Neural progenitor cell (in vitro differentiated cells): ENCODE results near the gene CSF2.

Experiments
- EZH2 ChIP-seq: fragments of 200-600 bp; sonication (generic); IDR thresholded peaks from 2 replicates; pipeline ENCODE4 v1.6.1; 2017; ENCODE audit warnings: antibody characterized with exemption, mild to moderate bottlenecking, moderate library complexity
- EZH2phosphoT487 ChIP-seq: fragments of 200-600 bp; sonication (generic); IDR thresholded peaks from 2 replicates; pipeline ENCODE4 v1.6.1; 2017; ENCODE audit warnings: antibody characterized with exemption
- TF ChIP-seq, protein P1 (sequence below): fragments of 200-600 bp; sonication (generic); IDR thresholded peaks from 2 replicates; pipeline ENCODE4 v1.5.1; 2017; ENCODE audit warnings: antibody characterized with exemption, mild to moderate bottlenecking

DNA sequence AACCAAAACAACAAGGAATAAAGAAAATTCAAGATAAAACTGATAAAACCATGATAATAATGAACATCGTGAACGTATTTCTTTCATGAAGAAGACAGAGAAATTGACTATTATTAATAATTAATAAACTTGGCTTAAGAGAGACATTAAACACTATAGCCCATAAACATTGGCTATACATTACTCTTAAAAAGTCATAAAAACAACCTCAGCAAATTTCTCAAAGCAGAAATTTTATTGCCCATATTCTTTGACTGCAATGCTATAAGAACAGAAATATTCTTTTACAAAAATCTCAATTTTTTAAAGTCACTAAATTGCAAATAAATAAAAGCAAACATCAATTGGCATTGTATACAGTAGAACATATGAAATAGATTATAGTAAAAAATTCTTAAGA is 42.5 kb downstream of the CSF2 start:
- TF ChIP-seq EZH2 (no peak), EZH2phosphoT487 (no peak)
- TF ChIP-seq, protein P1, sequence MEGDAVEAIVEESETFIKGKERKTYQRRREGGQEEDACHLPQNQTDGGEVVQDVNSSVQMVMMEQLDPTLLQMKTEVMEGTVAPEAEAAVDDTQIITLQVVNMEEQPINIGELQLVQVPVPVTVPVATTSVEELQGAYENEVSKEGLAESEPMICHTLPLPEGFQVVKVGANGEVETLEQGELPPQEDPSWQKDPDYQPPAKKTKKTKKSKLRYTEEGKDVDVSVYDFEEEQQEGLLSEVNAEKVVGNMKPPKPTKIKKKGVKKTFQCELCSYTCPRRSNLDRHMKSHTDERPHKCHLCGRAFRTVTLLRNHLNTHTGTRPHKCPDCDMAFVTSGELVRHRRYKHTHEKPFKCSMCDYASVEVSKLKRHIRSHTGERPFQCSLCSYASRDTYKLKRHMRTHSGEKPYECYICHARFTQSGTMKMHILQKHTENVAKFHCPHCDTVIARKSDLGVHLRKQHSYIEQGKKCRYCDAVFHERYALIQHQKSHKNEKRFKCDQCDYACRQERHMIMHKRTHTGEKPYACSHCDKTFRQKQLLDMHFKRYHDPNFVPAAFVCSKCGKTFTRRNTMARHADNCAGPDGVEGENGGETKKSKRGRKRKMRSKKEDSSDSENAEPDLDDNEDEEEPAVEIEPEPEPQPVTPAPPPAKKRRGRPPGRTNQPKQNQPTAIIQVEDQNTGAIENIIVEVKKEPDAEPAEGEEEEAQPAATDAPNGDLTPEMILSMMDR = no peak
